Ectodermal cell (in vitro differentiated cells): ENCODE results near the gene ZBTB25.

Experiments
- H3K27ac ChIP-seq: 2 replicates; pipeline ENCODE4 v1.7.0; 2013; ENCODE audit warnings: mild to moderate bottlenecking, low read depth, low read length; ENCODE audit not compliant: insufficient read depth, poor library complexity, severe bottlenecking
- H3K27me3 ChIP-seq: 2 replicates; pipeline ENCODE4 v1.7.0; 2013; ENCODE audit warnings: mild to moderate bottlenecking, low read length; ENCODE audit not compliant: insufficient read depth, control insufficient read depth, poor library complexity, severe bottlenecking
- H3K36me3 ChIP-seq: one replicate; pipeline ENCODE4 v1.7.0; 2013; ENCODE audit warnings: low read length; ENCODE audit not compliant: control insufficient read depth, insufficient read depth
- H3K4me1 ChIP-seq: one replicate; pipeline ENCODE4 v1.7.0; 2013; ENCODE audit warnings: low read length; ENCODE audit not compliant: control insufficient read depth, insufficient read depth
- H3K4me3 ChIP-seq: 2 replicates; pipeline ENCODE4 v1.7.0; 2013; ENCODE audit warnings: low read depth, low read length, control low read depth; ENCODE audit not compliant: insufficient read depth
- H3K9me3 ChIP-seq: 2 replicates; pipeline ENCODE4 v1.7.0; 2013; ENCODE audit warnings: mild to moderate bottlenecking, low read length, moderate library complexity; ENCODE audit not compliant: control insufficient read depth
- WGBS, 2 experiments: methylation state at CpG; one replicate each; pipeline ENCODE4 v1.1.7; 2013; ENCODE audit warnings: missing lambda C conversion rate in 2 of 2; 5-methylcytosine and 5-hydroxymethylcytosine counted together

Gene ZBTB25

DNA sequence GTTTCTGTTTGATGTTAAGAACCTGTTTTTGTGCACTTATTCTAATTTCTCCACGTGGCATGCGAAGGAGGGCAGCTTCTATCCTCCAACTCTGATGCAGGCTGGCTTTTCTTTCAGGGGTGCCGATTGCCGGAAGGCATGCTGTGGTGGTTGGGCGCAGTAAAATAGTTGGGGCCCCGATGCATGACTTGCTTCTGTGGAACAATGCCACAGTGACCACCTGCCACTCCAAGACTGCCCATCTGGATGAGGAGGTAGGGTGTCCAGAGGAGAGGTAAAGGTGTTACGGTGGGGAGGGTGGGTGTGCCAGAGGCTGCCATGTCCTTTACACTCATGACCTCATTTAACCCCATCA lies 85.9 kb downstream of the ZBTB25 start:
- H3K4me1 ChIP-seq, result no peaks in the 10 kb centered on the region
- WGBS, 2 experiments, result 98 to 99% methylated on average over 6 of the region's 7 CpGs
- H3K9me3 ChIP-seq, result no peaks in the 10 kb centered on the region
- peaks cover 34% of the 10 kb centered on the region for H3K36me3 ChIP-seq
- H3K4me3 ChIP-seq, result no peak overlapping the region
- no peaks in the 10 kb centered on the region for H3K27me3 ChIP-seq
- H3K27ac ChIP-seq, result no peak overlapping the region

DNA sequence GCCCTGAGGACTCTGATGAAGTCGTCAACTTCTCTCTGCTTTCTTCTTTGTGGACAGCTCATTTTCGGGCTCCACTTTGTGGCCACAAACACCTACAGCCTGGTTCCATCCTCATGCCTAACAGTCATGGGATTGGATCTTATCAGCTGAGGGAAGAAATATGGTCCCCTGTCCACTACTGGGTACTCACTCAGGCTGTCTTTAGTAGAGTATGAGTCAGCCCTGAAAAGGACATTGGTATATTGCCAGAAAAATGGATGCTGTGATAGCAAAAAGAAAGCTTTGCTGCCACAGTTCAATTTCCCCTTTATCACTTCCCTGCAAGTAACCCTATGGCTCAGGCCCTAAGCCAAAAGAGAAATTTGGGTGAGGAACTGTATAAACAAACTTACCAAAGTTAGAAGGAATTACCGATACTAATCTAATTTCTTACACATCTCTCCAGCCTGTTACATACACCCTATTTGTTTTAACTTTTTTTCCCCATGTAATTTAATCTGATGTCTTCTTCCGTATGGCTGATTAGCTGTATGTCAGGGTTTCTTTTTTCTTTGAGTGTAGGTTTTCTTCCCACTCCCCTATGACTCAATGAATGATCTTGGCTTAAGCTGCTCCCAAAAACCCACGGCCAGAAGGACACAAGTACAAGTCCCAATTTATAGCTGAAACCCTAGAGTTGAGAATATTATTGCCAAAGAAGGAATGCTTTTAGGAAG lies 86.4 kb downstream of the ZBTB25 start:
- Histone ChIP-seq H3K36me3 (peaks cover 33% of the 10 kb centered on the region), H3K9me3 (no peaks in the 10 kb centered on the region), H3K4me1 (no peaks in the 10 kb centered on the region), H3K27me3 (no peaks in the 10 kb centered on the region), H3K27ac (no peak overlapping the region), H3K4me3 (no peak overlapping the region)
- WGBS, 2 experiments, result 96 to 99% methylated on average over 4 to 5 of the region's 5 CpGs

DNA sequence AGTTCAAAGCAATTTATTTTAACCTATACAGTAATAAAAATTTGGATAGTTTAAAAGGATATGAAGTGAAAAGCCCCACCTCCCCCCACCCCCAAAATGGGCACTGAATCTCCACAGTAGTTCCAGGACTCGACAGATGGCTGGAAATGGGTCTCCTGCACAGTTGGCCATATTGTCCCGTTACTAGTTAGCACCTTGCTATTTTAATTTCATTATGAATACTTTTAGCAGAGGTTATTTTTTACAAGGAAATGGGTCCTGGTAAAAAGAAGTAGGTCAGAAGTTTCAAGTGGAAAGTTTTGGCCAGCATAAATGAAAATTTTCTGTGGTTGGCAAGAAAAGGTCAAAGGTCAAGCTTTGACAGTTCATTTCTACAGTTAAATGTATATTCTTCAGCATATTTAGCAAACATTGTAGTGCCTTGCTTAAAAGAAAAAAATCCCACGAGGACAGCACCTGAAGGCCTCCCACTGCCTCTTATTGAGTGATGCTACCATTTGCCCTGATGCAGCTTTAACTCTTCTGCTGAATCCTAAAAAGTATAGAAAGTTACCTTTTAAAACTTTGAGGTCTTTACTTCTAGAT lies 87.2 kb downstream of the ZBTB25 start:
- H3K4me1 ChIP-seq, result no peaks in the 10 kb centered on the region
- no peaks in the 10 kb centered on the region for H3K27me3 ChIP-seq
- 84 to 90% methylated on average over 2 to 3 of the region's 3 CpGs for WGBS, 2 experiments
- H3K27ac ChIP-seq, result no peak overlapping the region
- H3K4me3 ChIP-seq, result no peak overlapping the region
- H3K9me3 ChIP-seq, result no peaks in the 10 kb centered on the region
- peaks cover 37% of the 10 kb centered on the region for H3K36me3 ChIP-seq

DNA sequence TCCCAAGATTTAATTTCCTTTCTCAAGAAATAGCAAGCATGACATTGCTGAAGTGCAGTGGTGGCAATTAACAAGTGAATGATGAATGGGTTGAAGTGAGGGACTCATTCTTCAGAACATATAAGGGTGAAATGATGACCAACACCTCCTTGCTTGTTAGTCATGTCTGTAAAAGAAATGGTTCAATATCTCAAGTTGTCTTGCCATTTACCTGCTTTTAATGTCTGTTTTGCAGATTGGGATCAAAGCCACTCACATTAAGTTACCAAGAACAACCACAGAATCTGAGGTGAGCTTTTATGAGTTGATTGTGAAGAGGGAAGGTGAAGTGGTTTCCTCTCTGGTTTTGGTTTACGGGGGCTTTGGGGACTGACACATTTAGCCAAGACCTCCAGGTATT lies 91.4 kb downstream of the ZBTB25 start:
- peaks cover 26% of the 10 kb centered on the region for H3K36me3 ChIP-seq
- WGBS, 2 experiments, result 91 to 100% methylated on average over 1 of the region's 1 CpG

DNA sequence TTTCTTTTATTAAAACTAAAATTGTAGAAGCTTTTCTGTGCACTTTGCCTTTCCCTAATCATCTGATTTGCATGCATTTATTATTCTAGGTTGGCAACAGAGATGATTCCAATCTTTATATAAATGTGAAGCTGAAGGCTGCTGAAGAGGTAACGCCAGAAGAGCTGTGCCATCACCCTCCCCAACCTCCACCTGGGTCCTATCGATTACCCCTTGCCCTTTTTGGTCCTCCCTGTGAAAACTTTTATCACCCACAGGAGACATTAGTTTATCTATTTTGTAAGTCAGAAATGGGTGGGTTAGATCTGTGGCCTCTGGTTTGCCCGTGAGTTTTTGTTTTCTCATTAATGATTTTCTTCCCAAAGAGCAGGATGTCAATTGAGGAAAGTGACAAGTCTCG lies 92.6 kb downstream of the ZBTB25 start:
- WGBS, 2 experiments, result 97% methylated on average over 3 to 4 of the region's 4 CpGs
- Histone ChIP-seq H3K36me3 (peaks cover 23% of the 10 kb centered on the region), H3K9me3 (no peaks in the 10 kb centered on the region), H3K27ac (no peak overlapping the region), H3K4me1 (no peaks in the 10 kb centered on the region), H3K4me3 (no peak overlapping the region), H3K27me3 (no peaks in the 10 kb centered on the region)

More for the DNA sequence above, 91.4 kb downstream of the ZBTB25 start:
- Histone ChIP-seq H3K27me3 (no peaks in the 10 kb centered on the region), H3K27ac (no peak overlapping the region), H3K4me3 (no peak overlapping the region), H3K9me3 (no peaks in the 10 kb centered on the region), H3K4me1 (no peaks in the 10 kb centered on the region)

DNA sequence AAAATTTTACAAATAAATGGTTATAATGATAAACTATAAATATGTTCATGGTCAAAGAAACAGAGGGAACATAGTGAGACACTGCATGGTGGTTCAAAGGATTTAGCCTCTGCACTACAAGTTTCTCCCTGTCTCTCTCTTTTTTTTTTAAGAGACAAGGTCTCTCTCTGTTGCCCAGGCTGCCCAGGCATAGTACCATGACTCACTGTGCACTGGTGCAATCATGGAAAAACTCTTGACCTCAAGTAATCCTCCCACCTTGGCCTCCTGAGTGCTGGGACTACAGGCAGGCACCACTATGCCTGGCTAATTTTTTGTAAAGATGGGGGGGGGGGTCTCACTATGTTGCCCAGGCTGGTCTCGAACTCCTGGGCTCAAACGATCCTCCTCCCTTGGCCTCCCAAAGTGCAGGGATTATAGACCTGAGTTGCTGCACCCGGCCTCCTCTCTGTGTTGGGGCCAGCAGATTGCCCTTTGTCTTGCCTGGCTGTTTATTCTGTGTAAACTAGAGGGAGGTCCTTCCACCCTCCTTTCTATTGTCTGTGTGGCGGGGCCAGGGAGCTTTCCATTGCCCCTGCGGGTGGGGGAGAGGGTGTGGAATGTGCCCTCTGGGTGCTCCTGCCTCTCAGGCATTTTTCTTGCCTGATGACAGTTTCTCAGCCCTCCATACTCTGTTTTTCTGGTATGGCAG lies 93.4 kb downstream of the ZBTB25 start:
- Histone ChIP-seq H3K36me3 (peaks cover 15% of the 10 kb centered on the region), H3K27me3 (no peaks in the 10 kb centered on the region), H3K27ac (peak overlapping the region; percentile 69), H3K9me3 (no peaks in the 10 kb centered on the region), H3K4me3 (no peak overlapping the region), H3K4me1 (no peaks in the 10 kb centered on the region)
- 46 to 51% methylated on average over 5 of the region's 5 CpGs for WGBS, 2 experiments

DNA sequence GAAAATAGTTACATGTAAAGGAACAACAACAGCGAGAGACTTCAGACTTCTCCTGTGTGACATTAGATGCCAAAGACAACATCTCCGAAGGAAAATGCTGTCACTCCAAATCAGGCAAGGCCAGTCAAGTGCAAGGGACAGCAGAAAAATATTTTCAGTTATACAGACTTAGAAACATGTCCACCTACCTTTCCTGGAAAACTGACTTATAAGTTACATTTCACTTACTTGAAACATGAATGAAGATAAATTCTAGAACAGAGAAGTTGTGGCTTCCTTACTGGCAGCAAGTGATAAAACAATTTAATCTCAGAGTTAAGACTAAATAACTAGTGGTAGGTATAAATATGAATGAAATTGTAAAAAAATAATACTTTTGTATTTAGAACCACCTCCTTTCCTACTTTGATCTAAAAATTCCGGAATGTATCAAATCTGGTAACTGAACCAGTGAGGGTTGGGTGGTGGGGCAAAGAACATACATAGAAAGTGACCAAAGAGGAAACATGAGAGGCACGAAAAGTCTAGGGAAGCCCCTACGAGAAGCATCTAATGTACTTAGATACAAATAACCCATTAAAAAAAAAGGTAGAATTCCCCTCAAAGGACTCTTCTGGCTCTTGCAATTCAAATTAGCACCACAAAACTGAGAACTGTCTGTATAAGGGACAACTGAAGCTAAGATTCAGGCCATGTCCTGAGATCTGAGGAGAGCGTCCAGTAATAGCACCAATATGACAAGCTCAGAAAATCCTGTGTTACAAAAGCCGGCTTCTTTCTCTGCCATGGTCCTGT lies 94.3 kb downstream of the ZBTB25 start:
- H3K27ac ChIP-seq, result no peak overlapping the region
- no peaks in the 10 kb centered on the region for H3K4me1 ChIP-seq
- no peaks in the 10 kb centered on the region for H3K9me3 ChIP-seq
- H3K4me3 ChIP-seq, result no peak overlapping the region
- 92 to 93% methylated on average over 7 of the region's 7 CpGs for WGBS, 2 experiments
- peaks cover 15% of the 10 kb centered on the region for H3K36me3 ChIP-seq
- H3K27me3 ChIP-seq, result no peaks in the 10 kb centered on the region

DNA sequence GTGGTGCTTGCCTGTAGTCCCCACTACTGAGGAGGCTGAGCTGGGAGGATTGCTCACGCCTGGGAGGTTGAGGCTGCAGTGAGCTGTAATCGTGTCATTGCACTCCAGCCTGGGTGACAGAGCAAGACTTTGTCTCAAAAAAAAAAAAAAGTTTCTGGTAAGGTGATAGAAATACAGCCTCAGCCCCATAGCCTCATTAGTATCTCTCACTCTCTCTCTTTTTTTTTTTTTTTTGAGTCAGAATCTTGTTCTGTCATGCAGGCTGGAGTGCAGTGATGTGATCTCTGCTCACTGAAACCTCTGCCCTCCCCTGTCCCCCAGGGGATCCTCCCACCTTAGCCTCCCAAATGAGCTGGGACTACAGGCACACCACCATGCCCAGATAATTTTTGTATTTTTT lies 96.3 kb downstream of the ZBTB25 start:
- Histone ChIP-seq H3K27ac (no peak overlapping the region), H3K4me1 (no peaks in the 10 kb centered on the region), H3K4me3 (no peak overlapping the region), H3K27me3 (no peaks in the 10 kb centered on the region), H3K9me3 (no peaks in the 10 kb centered on the region), H3K36me3 (peaks cover 17% of the 10 kb centered on the region)
- 94 to 98% methylated on average over 2 of the region's 2 CpGs for WGBS, 2 experiments

DNA sequence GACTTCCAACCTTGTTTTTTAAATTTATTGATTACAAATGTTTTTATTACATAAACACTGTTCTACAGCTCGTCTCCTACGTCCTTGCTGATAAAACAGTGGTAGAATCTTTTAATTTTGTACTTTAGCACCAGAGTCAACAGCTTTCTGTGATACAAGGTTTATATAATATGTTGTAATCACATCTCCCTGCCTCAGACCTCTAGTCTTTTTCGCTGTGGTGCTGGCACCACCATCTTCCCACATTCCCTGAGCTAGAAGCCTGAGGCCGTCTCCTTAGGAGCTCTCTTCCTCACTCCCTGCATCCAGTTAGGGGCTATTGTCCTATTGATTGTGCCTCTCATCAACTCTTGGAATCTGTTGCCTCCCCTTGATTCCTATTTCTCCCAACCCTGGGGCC lies 98.3 kb downstream of the ZBTB25 start:
- Histone ChIP-seq H3K27ac (no peak overlapping the region), H3K36me3 (peaks cover 8% of the 10 kb centered on the region), H3K4me1 (no peaks in the 10 kb centered on the region), H3K9me3 (no peaks in the 10 kb centered on the region), H3K4me3 (no peak overlapping the region), H3K27me3 (no peaks in the 10 kb centered on the region)
- WGBS, 2 experiments, result 67 to 84% methylated on average over 2 of the region's 4 CpGs

DNA sequence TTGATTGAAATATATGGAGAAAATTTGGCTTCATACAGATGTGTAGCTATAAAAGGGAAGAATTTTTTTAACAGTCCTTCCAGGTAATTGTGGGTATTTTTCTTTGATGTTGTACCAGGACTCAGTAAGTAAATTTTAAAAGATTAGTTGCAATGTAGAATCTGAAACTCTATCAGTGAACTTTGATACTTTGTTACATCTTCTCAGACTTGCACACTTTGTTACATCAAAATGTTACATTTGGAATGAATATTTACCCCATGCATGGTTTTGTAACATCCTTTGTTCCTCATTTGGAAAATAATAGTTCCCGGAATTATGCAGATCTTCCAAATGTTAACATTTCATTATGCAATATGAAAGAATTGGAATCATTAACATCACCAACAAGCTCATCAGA lies 101.7 kb downstream of the ZBTB25 start:
- WGBS, 2 experiments, result 100% methylated on average over 1 of the region's 1 CpG; no CpG with 5 or more reads in 1 of the 2 experiments
- Histone ChIP-seq H3K27me3 (no peaks in the 10 kb centered on the region), H3K4me3 (no peak overlapping the region), H3K27ac (no peak overlapping the region), H3K36me3 (peaks cover 8% of the 10 kb centered on the region), H3K9me3 (no peaks in the 10 kb centered on the region), H3K4me1 (no peaks in the 10 kb centered on the region)
